Anterior cingulate cortex (tissue), 58 donors: ENCODE measurements around the gene POLE.
A peak's percentile ranks its signal among the peaks of the same experiment; 100 is the strongest.

ENCODE experiments used
- DNase-seq, 58 donors: peaks; one replicate each; lab custom pipeline; 2025; lab: John Stamatoyannopoulos, UW

POLE gene

DNA sequence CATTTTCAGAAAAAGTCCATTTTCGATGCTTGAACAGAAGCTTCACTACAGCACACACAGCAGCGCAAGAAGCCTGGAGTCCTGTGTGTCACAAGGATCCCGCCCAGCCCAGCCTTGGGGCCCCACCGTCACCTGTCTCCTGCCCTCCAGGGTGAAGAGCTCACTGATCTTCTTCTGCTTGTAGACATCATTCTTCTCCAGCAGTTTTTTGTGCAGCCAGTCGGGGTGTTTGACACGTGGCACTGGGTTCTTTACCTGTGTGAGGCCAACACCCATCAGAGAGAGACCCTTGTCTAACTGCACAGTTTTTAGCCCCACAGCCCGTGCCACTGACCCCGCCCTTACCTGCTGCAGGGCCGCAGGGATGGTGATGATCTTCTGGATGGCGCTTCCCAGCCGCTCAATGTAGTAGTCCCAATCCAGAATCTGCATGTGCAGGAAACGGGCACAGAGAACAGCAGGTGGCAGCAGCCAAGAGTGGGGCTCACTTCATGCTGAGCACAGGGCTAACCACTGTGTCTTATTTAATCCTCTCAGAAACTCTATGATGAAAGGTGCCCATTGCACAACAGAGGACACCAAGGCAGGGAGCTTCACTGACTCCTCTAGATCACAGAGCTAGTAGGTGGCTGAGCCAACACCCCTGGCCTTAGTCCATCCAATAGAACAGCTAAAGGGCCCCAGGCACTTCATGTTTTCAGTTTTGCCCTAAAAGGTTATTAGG is 30.0 kb downstream of the POLE start:
- DNase-seq = no peak

DNA sequence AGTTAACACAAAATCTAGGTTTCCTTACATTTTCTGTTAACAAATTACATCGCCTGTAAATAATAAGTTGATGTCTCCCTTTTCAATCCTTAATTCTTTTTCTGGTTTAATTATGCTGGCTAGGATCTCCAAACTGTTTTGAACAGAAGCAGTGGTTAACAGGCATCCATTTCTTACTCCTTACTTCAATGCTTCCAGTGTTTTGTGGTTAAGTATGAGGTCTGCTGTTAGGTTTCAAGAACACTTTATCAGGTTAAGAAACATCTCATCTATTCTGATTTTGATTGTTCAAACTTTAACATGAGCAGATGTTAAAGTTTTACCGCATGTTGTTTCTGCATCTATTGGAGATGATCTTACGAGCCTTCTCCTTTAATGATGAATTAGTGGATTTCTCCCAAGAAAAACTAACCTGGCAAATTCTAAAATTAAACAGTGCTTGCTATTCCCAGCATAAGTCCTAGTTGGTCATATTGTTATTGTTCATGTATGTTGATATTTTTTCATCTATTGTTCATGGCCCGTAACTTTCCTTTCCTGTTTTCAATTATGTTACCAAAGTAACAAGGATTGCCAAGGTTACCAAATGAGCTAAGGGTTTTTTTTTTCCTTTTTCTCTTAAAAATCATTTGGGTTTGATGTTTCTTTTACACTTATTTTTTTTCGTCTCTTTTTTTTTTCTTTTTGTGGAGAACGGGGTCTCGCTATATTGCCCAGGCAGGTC is 33.4 kb downstream of the POLE start:
- DNase-seq = no peak

DNA sequence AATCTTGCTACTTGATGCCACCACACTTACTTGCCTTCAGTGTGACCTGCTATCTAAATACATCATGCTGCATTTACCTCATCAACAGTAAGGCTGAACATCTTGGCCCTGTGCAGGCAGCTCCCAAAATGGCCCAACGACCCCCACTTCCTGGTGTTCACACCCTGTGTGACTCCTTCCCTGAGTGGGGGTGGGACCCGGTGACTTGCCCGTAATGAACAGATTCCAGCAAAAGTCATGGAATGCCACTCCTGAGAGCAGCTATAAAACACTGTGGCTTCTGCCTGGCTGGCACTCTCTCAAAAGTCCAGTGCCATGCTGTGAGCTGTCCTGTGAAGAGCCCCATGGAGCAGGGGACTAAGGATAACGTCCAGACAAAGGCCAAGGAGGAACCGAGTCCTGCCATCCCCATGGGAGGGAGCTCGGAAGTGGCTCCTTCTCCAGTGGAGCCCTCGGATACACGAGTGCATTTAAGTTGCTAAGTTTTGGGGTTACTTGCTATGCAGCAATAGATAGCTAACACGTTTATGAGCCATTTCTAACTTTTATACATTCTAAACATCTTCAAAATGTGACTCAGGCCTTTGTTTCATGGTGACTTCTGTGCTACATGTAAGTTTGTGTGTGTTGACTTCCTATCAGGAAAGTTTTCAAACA is 35.6 kb downstream of the POLE start:
- DNase-seq = no peak

DNA sequence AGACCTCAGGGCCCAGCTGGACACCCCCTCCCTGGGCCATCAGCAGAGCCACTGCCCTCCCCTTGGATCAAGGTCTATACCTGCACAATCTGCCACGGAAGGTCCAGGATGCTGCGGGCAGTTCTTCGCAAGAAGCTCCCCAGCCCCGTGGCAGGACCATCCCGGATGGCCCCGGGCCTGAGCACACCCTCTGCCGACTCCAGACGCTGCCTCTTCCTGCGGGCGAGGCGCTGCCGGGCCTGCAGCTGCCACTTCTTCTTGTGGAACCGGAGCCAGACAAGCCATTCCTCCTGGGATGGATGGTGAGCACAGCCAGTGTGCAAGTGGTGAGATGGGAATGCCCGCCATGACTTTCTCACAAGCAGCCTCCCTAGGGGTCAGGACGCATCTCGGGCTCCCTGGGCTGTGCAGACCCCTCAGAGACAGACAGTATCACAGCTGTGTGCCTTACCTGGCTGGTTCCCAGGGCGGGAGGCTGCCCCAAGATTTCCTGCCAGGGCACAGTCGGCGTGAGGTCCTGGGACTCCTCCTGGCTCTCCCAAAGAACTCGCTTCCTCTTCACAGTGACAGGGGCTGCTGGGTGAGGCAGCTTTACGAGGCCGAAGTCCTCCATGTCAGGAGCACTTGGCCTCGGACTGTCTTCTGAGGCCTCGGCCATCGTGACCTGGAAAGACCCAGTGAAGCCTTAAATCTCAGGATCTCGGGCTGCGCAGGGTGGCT is 37.8 kb downstream of the POLE start:
- no peak for DNase-seq

DNA sequence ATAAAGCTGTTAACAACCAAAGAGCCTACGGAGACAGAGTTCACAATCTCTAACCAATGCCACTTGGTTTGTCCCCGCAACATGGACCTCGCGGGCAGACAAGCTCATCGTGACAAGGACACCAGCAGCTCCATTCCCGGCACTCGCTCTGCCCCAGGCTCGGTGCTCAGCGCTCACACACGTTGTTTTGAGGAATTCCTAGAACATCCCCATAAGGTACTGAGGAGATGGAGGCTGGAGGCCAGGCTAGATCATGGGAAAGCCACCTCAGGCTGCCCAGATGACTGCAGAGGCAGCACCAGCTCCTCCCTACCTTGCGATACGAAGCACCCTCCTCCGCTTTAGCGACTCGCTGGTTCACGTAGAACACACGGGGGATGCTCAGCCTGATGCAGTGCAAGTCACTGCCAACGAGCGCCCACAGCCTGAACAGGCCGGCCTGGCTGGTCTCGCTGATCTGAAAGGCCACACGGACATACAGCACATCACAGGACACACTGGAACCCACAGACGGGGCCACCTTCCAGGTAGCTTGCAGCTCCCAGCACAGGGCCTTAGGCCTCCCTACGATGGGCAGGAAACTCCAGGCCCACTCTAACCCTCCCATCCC is 38.4 kb downstream of the POLE start:
- no peak for DNase-seq

DNA sequence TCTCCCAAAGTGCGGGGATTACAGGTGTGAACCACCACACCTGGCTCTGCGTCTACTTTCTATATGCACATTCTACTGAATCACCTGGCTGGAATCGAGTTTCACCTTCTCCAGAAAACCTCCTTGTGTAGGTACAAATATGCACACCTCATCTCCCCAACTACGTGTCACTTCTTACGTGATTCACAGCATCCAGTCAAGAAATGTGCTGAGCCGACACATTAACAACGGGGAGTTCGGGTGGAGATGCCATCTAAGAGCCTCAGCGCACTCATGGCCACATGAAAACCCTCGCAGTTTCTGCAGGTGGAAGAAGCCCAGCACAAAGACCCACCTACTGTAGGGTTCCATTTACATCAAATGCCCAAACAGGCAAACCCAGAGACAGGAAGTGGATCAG is 39.3 kb downstream of the POLE start:
- DNase-seq = no peak

DNA sequence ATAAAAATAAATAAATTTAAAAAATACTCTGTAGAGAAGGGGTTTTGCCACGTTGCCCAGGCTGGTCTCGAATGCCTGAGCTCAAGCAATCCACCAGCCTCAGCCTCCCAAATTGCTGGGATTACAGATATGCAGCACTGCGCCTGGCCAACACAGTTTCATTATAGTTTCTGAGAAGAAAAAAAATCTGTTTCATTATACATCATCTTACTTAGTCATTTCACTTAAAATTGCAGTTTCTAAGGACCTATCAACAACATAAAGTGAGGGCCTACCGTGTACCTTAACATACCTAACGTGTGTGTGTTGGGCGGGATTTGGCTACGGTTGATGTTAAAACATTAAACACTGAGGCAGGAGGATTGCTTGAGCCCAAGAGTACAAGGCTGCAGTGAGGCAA is 40.3 kb downstream of the POLE start:
- DNase-seq = no peak

DNA sequence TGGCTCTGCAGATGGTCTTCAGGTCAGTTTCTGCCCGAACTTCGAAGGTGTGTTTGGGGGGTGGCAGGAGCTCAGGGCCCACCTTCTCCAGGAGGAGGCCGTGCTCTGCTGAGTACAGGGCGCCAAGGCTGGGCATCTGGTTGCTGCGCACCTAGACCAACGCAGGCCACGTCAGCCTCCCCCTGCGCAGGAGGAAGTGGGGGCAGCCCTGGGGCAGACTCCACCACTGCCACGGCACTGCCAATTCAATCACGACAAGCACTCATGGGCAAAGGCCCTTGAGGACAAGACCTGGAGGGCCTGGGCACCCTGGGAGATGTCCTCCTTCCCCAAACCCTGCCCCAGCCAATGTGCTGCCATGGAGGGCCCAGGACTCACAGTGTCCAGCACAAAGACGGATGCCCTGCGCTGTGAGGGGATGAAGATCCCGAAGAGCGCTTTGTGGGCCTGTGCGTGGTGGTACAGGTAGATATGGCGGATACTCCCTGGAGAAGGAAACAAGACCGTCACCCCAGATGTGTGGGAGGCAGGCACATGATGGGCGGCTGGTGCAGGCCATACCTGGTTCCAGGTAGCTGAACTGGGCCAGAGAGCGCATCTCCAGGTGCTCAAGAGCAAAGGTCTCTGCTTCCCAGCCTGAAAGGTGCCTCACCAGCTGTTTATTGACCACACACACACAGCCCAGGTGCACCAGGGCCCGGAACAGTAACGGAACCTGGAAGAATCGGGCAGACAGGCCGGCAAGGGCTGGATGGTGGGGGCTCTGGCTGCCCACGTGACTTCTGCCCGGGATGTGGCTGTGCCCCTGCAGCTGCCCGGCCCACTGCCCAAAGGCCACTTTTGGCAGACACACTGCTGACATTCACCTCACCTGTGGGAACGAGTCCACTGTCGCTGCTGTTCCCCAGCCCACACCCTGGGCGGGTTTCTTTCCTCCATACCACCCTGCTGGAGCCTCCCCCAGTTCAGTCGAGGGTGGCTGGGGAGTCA is 44.0 kb downstream of the POLE start:
- DNase-seq = no peak

DNA sequence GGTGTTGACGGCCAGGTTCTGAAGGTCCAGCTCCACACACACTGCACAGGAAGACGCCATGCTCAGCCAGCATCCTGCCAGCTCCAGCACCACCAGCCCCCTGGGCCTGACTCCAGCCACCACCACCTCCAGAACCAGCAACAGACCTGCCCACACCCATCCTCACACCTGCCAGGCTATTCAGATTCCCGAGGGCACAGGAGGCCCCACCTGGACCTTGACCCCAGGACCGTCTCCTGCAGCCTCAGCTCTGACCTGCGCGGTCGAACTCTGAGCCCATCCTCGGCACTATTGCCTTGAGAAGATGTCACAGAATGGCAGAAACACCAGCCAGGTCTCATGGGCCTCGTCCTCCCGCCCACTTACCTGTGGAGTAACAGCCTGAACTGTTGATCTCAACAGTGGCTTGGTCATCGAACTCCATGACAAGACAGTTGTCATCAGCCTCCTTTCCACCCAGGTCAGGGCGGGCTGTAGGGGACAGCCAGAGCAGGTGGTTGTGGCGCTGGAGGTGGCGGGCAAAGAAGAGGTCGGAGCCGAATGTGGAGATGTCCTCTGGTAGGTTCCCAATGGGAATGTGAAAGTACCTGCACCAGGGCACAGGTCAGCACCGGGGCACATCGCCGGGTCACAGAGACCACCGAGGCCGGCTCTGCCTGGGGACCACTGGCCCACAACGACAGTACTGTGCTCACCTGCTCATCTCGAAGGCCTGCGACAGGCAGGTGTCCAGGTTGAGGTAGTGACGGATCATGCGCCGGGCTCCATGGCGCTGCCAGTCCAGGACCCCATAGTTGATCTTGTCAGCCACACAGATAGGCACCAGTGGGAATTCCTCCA is 45.1 kb downstream of the POLE start:
- DNase-seq = no peak

DNA sequence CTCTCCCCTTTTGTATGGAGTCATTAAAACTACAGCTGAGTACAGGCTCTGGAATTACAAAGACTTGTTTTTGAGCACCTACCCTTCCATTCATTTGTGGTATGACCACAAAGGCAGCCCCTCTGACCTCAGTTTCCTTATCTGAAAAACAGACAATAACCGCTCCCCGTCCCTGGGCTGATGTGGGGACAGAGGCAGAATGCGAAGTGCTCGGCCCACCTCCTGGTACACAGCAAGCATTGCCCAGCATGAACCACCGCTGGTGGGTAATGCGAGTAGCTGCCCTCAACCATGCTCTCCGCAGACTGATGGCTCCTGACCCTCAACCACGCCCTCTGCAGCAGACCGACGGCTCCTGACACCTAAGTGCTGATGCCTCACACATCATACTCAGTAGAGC is 46.2 kb downstream of the POLE start:
- DNase-seq = no peak

DNA sequence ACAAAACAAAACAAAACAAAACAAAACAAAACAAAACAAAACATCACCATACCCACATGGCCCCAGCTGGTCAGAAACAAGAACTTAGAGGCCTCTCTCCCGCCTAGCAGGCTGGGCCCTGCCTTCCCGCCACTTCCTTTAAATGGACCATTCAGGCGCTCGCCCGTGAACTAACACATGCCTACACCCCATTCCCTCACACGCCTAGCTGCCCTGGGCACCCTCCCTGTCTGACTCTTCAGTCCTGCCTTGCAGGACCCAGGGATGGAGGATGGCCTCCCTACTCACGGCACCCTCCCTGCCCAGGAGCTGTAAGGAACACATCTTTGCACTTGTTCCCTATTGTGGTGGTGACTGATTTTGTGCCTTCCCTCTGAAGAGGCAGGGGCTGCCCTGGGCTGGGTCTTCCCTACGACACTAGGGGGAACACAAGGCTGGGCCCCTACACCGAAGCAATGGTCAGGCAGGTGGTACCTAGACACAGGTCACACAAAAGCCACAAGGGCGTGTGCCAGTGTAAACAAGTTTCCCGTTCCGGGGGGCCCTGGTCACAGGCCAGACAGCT is 47.1 kb downstream of the POLE start:
- no peak for DNase-seq

DNA sequence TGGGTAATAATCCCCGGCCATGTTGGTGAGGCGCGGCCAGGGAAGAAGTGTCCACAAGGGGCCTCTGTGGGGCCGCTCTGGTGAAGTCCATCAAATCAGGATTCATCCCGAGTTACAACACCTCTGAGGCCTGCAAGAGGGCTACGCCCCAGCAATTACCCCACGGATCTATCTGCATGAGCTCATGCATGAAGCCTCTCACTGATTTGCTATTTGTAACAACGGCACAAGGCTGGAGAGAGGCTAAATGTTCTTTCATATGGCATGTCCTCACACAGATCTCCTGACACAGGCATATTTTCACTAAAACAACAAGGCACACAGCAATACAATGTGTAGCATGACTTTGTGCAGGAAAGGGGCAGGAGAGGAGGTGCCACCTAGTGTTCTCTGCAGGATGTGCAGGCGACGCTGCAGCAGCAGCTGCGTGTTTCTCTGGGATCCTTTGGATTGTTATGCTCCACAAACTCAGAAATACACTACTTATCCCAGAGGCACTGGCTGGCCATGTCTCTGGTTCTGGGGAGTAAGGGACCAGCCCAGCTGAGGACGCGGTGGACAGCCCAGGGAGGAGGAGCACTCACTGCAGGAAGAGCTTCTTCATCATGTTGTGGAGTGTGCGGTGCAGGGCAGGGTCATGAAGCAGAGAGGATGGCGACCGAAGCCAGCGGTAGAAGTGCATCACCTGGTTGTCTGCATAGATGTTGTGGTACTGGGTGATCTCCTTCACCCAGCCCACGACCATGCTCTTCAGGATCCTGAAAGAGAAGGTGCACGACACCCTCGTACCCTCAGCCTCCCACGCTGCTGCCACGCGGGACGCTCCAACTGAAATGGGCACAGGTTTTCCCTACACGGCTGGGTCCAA is 48.4 kb downstream of the POLE start:
- DNase-seq = peak in 19 of 58 donors; percentile 1 to 54 (median 8)

DNA sequence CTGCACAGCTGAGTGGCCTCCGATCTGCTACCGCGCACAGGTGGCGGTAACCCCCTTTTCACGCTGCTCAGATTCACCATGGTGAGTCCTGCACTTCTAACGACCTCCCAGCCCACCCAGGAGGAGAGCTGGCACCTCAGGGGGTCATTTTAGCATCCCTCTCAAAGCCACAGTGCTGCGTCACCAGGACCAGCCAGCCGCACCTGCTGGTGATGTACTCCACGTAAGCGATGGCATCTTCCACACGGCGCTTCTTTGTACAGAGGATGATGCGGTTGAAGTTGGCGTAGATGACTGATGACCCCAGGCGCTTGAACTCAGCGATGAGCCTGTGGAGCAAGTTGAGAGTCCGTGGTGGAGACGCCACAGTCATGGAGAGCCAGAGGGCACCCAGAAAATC is 49.3 kb downstream of the POLE start:
- DNase-seq = no peak

DNA sequence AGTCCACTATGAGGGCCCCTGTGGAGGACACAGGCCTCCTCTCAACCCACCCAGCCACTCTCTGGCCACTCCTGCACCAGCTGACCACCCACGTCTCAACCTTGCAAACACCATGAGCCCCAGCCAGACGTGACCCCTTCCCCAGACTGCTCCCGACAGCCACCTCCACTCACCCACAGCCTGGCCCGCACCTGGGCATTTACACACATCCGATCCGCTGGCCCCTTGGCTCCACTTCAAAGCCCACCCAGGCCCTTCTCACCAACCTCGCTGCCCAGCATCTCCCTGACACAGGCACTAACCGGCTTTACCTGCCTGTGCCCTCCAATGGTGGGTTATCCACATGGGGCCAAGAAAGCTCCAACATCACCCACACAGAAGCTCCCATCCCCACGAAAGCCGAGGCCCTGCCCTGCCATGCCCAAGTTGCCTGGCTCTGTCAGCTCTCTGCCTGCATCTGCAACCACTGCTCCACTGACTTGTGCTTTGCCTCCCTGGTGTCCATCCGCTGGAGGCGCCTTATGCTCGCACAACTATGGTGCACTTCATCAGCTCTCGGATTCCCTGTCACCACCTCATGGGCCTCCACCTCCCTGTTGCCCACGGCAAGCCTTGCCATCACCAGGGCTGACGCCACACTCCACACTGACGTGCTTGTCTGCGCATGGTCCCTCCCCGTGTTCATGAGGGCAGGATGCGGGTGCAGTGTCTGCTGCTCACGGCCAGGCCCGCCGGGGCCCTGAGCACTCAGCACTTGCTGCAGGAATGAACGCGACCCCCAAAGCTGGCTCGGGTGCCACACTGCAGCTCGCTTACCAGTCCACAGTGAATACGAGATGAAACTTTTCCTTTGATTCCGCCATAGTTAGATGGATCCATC is 51.8 kb downstream of the POLE start:
- no peak for DNase-seq

DNA sequence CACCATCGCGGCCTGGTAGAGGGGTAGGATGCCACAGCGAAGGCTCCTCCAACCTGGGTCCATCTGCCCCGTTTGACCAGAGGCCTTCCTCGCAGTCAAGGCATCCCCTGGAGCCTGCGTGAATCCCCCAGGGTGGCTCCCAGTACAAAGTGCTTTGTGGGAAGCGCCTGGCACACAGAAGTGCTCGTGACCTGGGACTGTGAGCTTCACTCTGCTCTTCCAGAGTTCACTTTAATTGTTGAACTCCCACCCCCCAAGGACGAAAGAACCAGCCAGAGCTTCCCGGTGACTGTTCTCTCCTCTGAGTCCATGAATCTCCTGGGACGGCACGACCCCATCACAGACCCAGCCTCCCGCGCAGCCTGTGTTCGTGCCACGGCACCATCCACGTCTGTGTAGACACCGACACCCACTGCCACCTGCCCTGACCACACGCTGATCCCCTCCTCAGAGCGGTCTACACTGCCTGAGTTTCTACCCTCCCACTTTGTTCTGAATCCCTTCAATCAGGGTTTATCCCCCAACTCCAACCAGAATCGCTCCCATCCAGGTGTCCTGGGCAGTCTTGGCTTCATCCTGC is 52.6 kb downstream of the POLE start:
- no peak for DNase-seq

DNA sequence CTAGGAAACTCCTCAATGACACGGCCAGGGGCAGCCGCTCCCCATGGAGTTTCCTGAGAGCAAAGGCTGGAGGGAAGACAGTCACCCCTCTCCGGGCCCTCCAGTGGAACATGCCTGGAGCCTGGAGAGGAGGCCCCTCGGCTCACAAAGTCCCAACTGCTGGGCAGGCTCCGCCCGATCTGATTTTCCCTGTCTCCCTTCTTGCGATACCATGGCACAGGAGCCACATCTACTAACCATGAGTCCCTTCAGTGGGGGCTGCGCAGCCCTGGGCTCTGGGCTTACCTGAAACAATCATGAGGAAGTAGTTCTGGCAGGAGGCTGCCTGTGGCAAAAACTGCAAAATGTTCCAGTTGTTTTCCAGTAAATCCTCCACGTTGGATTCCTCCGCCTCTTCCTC is 53.2 kb downstream of the POLE start:
- DNase-seq = no peak
